GM10266 (cell line): ENCODE results near the gene OSBPL3.
"Not testable (repeated sequence)": the region's sequence is repeated elsewhere in the genome, so short reads cannot be mapped to it uniquely, and the experiment has no call there.

ENCODE experiments used
- DNase-seq: peaks from one replicate; pipeline ENCODE4 v3.0.0; 2012; ENCODE audit errors: extremely low spot score
- CTCF ChIP-seq: IDR thresholded peaks from 2 replicates; pipeline ENCODE4 v1.5.1; 2012; ENCODE audit warnings: mild to moderate bottlenecking, low read depth; ENCODE audit not compliant: control insufficient read depth, insufficient read depth; ENCODE audit errors: missing control alignments

The OSBPL3 gene

GRCh38 chr7:24912424-24912823 lies 67.6 kb downstream of the OSBPL3 start:
- DNase-seq: no peak
- TF ChIP-seq CTCF: no peak

- TF ChIP-seq CTCF: no peak
- DNase-seq: no peak
Measured at GRCh38 chr7:24911213-24911603, 68.8 kb downstream of the OSBPL3 start.

GRCh38 chr7:24910551-24911212 lies 69.3 kb downstream of the OSBPL3 start:
- DNase-seq: no peak
- TF ChIP-seq CTCF: no peak

- DNase-seq: no peak
- TF ChIP-seq CTCF: no peak
Measured at GRCh38 chr7:24908727-24909126, 71.3 kb downstream of the OSBPL3 start.

GRCh38 chr7:24908166-24908565 lies 71.8 kb downstream of the OSBPL3 start:
- no peak for DNase-seq
- TF ChIP-seq CTCF: no peak

GRCh38 chr7:24907311-24907886 lies 72.6 kb downstream of the OSBPL3 start:
- no peak for DNase-seq
- no peak for TF ChIP-seq CTCF

GRCh38 chr7:24905996-24906770 lies 73.8 kb downstream of the OSBPL3 start:
- no peak for DNase-seq

GRCh38 chr7:24903992-24904391 lies 76.0 kb downstream of the OSBPL3 start:
- DNase-seq: not testable (repeated sequence)

More at GRCh38 chr7:24905996-24906770, 73.8 kb downstream of the OSBPL3 start:
- TF ChIP-seq CTCF: no peak
